ENCODE measurements around the gene ATG9B.

Gene ATG9B

GRCh38 chr7:150989456-150989855 lies 34.8 kb downstream of the ATG9B start:
- no peak for DNase-seq (ENCODE audit: extremely low spot score, insufficient read length, low read depth)
- FAIRE-seq: no peak

- DNase-seq (ENCODE audit: extremely low spot score, insufficient read length, low read depth) (no peak), FAIRE-seq (no peak)
Observed at GRCh38 chr7:150988230-150989226, 35.8 kb downstream of the ATG9B start.

- no peak for FAIRE-seq
Observed at GRCh38 chr7:150986556-150986955, 37.7 kb downstream of the ATG9B start.

GRCh38 chr7:150986099-150986512 lies 38.2 kb downstream of the ATG9B start:
- FAIRE-seq (peak; percentile 74), DNase-seq (ENCODE audit: extremely low spot score, insufficient read length, low read depth) (no peak)

More at GRCh38 chr7:150986556-150986955, 37.7 kb downstream of the ATG9B start:
- DNase-seq (ENCODE audit: extremely low spot score, insufficient read length, low read depth): no peak

GRCh38 chr7:150983893-150984368 lies 40.4 kb downstream of the ATG9B start:
- FAIRE-seq (no peak), DNase-seq (ENCODE audit: extremely low spot score, insufficient read length, low read depth) (no peak)

- DNase-seq (ENCODE audit: extremely low spot score, insufficient read length, low read depth): no peak
Observed at GRCh38 chr7:150982351-150982750, 41.9 kb downstream of the ATG9B start.

GRCh38 chr7:150981644-150982043 lies 42.6 kb downstream of the ATG9B start:
- no peak for FAIRE-seq
- DNase-seq (ENCODE audit: extremely low spot score, insufficient read length, low read depth): no peak

More at GRCh38 chr7:150982351-150982750, 41.9 kb downstream of the ATG9B start:
- FAIRE-seq: no peak

GRCh38 chr7:150980663-150981062 lies 43.6 kb downstream of the ATG9B start:
- no peak for DNase-seq (ENCODE audit: extremely low spot score, insufficient read length, low read depth)
- no peak for FAIRE-seq

GRCh38 chr7:150979713-150980390 lies 44.4 kb downstream of the ATG9B start:
- DNase-seq (ENCODE audit: extremely low spot score, insufficient read length, low read depth): no peak
- no peak for FAIRE-seq

GRCh38 chr7:150978126-150978789 lies 46.0 kb downstream of the ATG9B start, which contains the start of gene KCNH2:
TSS of gene KCNH2 (minus strand) at chr7:150978321. CDS start at chr7:150977913, 408 bp downstream.
- FAIRE-seq (no peak), DNase-seq (ENCODE audit: extremely low spot score, insufficient read length, low read depth) (no peak)

GRCh38 chr7:150977382-150978125 lies 46.7 kb downstream of the ATG9B start:
- DNase-seq (ENCODE audit: extremely low spot score, insufficient read length, low read depth) (no peak), FAIRE-seq (no peak)

- FAIRE-seq: no peak
- DNase-seq (ENCODE audit: extremely low spot score, insufficient read length, low read depth): no peak
Observed at GRCh38 chr7:150976529-150977381, 47.5 kb downstream of the ATG9B start.

- no peak for DNase-seq (ENCODE audit: extremely low spot score, insufficient read length, low read depth)
- FAIRE-seq: no peak
Observed at GRCh38 chr7:150975536-150976319, 48.6 kb downstream of the ATG9B start.

- FAIRE-seq (peak; percentile 82), DNase-seq (ENCODE audit: extremely low spot score, insufficient read length, low read depth) (peak; percentile 60)
Observed at GRCh38 chr7:150974468-150975391, 49.6 kb downstream of the ATG9B start.

GRCh38 chr7:150973571-150974451 lies 50.5 kb downstream of the ATG9B start:
- FAIRE-seq (no peak), DNase-seq (ENCODE audit: extremely low spot score, insufficient read length, low read depth) (no peak)

- no peak for FAIRE-seq
- DNase-seq (ENCODE audit: extremely low spot score, insufficient read length, low read depth): no peak
Observed at GRCh38 chr7:150972741-150973140, 51.6 kb downstream of the ATG9B start.
